ENCODE results near the gene VPS35L. TPM values are rescaled to one million over a fixed set of nuclear protein-coding genes. Genes with fewer than 3 reads are reported as not detected.
A peak's percentile ranks its signal among the peaks of the same experiment; 100 is the strongest.

Gene VPS35L
- total and polyA plus RNA-seq, 8 donors = 15.2 to 205 (median 29.7) TPM

- H3K27me3 ChIP-seq = no peaks in the 10 kb centered on the region
- 47 to 63% (median 56%) methylated on average over 9 of the region's 9 CpGs for WGBS, 5 donors
- intact Hi-C loops (cut with DNase I; ENCODE audit: low total_unique reads) = no loop called here
Observed at GRCh38 chr16:19745286-19746010, 189.9 kb downstream of the VPS35L start.

GRCh38 chr16:19746561-19746960, 191.1 kb downstream of the VPS35L start:
- TF ChIP-seq POLR2AphosphoS5 (IDR thresholded peaks at IDR 0.05) (no peak), EP300 (IDR thresholded peaks at IDR 0.05) (no peak), POLR2A (IDR thresholded peaks at IDR 0.05) (no peak)
- TF ChIP-seq, protein P1, sequence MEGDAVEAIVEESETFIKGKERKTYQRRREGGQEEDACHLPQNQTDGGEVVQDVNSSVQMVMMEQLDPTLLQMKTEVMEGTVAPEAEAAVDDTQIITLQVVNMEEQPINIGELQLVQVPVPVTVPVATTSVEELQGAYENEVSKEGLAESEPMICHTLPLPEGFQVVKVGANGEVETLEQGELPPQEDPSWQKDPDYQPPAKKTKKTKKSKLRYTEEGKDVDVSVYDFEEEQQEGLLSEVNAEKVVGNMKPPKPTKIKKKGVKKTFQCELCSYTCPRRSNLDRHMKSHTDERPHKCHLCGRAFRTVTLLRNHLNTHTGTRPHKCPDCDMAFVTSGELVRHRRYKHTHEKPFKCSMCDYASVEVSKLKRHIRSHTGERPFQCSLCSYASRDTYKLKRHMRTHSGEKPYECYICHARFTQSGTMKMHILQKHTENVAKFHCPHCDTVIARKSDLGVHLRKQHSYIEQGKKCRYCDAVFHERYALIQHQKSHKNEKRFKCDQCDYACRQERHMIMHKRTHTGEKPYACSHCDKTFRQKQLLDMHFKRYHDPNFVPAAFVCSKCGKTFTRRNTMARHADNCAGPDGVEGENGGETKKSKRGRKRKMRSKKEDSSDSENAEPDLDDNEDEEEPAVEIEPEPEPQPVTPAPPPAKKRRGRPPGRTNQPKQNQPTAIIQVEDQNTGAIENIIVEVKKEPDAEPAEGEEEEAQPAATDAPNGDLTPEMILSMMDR (IDR thresholded peaks at IDR 0.05) = no peak
- peaks cover 18 to 67% (median 46%) of the 10 kb centered on the region in 4 donors for H3K4me1 ChIP-seq
- DNase-seq = peak in 1 of 2 donors; percentile 52
- intact Hi-C loops (cut with DNase I; ENCODE audit: low total_unique reads) = no loop called here
- H3K9me3 ChIP-seq = no peaks in the 10 kb centered on the region
- no peaks in the 10 kb centered on the region for H3K27me3 ChIP-seq
- H3K27ac ChIP-seq = peak overlapping the region in 3 of 5 donors; percentile 36 to 42 (median 41)
- no peaks in the 10 kb centered on the region for H3K36me3 ChIP-seq
- H3K4me3 ChIP-seq = no peak overlapping the region
- WGBS, 5 donors = 20 to 33% (median 25%) methylated on average over 4 of the region's 4 CpGs

More at GRCh38 chr16:19745286-19746010, 189.9 kb downstream of the VPS35L start:
- H3K9me3 ChIP-seq = no peaks in the 10 kb centered on the region
- no peak for DNase-seq
- H3K36me3 ChIP-seq = no peaks in the 10 kb centered on the region
- H3K27ac ChIP-seq = peak overlapping the region in 4 of 5 donors; percentile 12 to 47 (median 26)
- TF ChIP-seq, protein P1 (IDR thresholded peaks at IDR 0.05) = no peak
- TF ChIP-seq EP300 (IDR thresholded peaks at IDR 0.05) (no peak), POLR2AphosphoS5 (IDR thresholded peaks at IDR 0.05) (no peak), POLR2A (IDR thresholded peaks at IDR 0.05) (no peak)
- no peak overlapping the region for H3K4me3 ChIP-seq
- H3K4me1 ChIP-seq = peaks cover 11 to 58% (median 37%) of the 10 kb centered on the region in 4 donors

DNA sequence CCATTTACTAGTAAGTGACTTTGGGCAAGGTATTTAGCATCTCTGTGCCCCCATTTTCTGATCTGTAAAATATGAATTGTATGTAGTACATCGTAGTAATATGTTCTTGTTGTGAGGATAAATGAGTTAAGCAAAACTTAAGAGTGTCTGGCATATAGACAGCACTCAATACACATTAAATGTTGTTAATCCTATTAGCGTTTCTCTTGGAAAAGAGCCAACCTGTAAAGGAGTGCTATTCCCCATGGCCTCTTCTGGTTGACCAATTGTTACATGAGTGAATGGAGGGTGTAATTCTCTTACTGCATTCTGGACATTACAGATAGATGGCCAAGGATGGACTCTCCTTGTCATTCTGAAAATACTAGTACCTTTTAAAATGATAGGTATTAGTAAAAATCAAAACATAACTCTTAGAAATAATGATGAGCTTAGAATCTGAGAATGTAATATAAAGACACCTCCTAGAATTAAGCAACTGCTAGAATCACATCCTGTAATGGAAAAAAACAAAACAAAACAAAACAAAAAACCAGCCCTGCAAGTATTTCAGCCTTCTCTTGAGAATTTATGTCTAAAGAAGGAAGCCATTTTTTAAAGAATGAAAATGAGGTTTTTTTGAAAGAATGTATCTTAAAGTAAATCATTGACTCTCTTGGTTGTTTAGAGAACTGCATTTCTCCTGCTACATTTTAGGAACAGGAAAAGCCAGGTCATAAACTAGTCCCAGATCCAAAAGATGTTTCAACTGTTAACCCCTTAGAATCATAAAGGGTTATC, 193.1 kb downstream of the VPS35L start:
- H3K27me3 ChIP-seq = no peaks in the 10 kb centered on the region
- H3K36me3 ChIP-seq = no peaks in the 10 kb centered on the region
- WGBS, 5 donors = 44 to 55% (median 49%) methylated on average over 2 of the region's 2 CpGs
- peaks cover 23 to 76% (median 52%) of the 10 kb centered on the region in 4 donors for H3K4me1 ChIP-seq
- intact Hi-C loops (cut with DNase I; ENCODE audit: low total_unique reads) = no loop called here
- H3K4me3 ChIP-seq = no peak overlapping the region
- H3K9me3 ChIP-seq = no peaks in the 10 kb centered on the region
- TF ChIP-seq, protein P1 (IDR thresholded peaks at IDR 0.05) = no peak
- no peak for TF ChIP-seq POLR2A (IDR thresholded peaks at IDR 0.05)
- no peak for TF ChIP-seq POLR2AphosphoS5 (IDR thresholded peaks at IDR 0.05)
- no peak for TF ChIP-seq EP300 (IDR thresholded peaks at IDR 0.05)
- peak overlapping the region in 1 of 5 donors; percentile 12 for H3K27ac ChIP-seq
- DNase-seq = no peak

DNA sequence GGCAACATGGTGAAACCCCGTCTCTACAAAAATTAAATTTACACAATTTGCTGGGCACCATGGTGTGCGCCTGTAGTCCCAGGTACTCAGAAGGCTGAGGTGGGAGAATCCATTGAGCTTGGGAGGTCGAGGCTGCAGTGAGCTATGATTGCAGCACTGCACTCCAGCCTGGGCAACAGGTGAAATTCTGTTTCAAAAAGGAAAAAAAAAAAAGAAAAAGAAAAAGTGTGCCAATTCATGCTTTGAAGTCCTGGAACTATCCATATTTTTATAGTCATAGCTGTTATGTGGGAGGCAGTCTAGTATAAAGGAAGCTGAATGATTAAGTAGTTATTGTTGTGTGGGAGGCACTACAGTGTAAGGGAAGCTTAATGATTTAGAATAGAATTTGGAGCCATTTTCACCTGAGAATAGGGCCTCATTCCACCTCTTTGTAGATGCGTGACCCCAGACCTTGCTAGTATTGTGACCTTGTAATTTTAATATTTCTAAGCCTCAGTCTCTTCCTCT, 194.1 kb downstream of the VPS35L start:
- TF ChIP-seq POLR2AphosphoS5 (IDR thresholded peaks at IDR 0.05) (no peak), POLR2A (IDR thresholded peaks at IDR 0.05) (no peak), EP300 (IDR thresholded peaks at IDR 0.05) (no peak)
- TF ChIP-seq, protein P1 (IDR thresholded peaks at IDR 0.05) = no peak
- H3K4me3 ChIP-seq = no peak overlapping the region
- no peak for DNase-seq
- H3K36me3 ChIP-seq = no peaks in the 10 kb centered on the region
- H3K27me3 ChIP-seq = no peaks in the 10 kb centered on the region
- peak overlapping the region in 2 of 5 donors; percentile 4 to 85 for H3K27ac ChIP-seq
- H3K4me1 ChIP-seq = peaks cover 23 to 74% (median 49%) of the 10 kb centered on the region in 4 donors
- no peaks in the 10 kb centered on the region for H3K9me3 ChIP-seq
- 78 to 93% (median 86%) methylated on average over 4 of the region's 4 CpGs for WGBS, 5 donors
- intact Hi-C loops (cut with DNase I; ENCODE audit: low total_unique reads) = no loop called here

All from stomach (tissue), 9 donors.